Hepatocyte (in vitro differentiated cells): ENCODE measurements around the gene MTARC1.

Source experiments
- EZH2 ChIP-seq: fragments of 200-600 bp; sonication (generic); IDR thresholded peaks from 2 replicates; pipeline ENCODE4 v1.6.1; 2016; ENCODE audit warnings: antibody characterized with exemption, mild to moderate bottlenecking, borderline replicate concordance
- TF ChIP-seq, protein P1 (sequence below): fragments of 200-600 bp; sonication (generic); IDR thresholded peaks from 2 replicates; pipeline ENCODE4 v1.5.1; 2016; ENCODE audit warnings: antibody characterized with exemption, mild to moderate bottlenecking; ENCODE audit not compliant: poor library complexity

GRCh38 chr1:220786337-220787068 is at the start of gene MTARC1:
- TF ChIP-seq, protein P1, sequence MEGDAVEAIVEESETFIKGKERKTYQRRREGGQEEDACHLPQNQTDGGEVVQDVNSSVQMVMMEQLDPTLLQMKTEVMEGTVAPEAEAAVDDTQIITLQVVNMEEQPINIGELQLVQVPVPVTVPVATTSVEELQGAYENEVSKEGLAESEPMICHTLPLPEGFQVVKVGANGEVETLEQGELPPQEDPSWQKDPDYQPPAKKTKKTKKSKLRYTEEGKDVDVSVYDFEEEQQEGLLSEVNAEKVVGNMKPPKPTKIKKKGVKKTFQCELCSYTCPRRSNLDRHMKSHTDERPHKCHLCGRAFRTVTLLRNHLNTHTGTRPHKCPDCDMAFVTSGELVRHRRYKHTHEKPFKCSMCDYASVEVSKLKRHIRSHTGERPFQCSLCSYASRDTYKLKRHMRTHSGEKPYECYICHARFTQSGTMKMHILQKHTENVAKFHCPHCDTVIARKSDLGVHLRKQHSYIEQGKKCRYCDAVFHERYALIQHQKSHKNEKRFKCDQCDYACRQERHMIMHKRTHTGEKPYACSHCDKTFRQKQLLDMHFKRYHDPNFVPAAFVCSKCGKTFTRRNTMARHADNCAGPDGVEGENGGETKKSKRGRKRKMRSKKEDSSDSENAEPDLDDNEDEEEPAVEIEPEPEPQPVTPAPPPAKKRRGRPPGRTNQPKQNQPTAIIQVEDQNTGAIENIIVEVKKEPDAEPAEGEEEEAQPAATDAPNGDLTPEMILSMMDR = peak; percentile 4
- TF ChIP-seq EZH2 = no peak
